Measurements from ENCODE around the gene LOC128125822.
"Not testable (repeated sequence)": the region's sequence is repeated elsewhere in the genome, so short reads cannot be mapped to it uniquely, and the experiment has no call there.

Gene LOC128125822

DNA sequence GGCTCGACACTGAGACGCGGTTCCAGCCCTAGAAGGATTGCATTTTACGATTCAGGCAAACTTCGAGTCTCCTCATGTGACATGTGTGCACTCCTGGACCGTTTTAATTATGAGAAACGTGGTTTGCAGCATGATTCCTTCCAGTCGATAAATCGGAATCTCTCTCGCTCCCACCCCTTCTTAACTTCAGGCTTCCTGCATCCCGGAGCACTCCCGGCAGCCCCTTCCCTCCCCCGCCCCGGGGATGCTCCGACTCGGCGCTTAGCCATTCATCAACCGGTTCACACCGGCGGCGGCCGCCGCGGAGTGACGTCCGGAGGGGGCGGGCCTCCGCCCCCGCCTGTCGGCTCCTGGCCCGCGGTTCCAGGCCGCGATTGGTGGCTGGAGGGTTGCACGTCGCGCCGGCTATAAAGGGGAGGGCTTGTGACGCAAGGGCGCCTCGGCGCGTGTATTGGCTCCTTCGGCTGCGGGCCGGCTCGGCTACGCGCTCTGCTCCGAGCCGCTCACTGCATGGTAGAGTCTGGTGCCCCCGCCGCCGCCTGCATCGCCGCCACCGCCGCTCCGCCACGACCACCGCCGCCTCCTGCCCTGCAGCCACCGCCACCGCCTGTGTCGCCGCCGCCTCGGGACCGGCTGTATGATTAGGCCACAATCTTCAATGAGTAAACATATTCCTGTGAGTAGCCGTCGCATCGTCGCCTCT is at the start of gene LOC128125822, which contains the start of gene PTP4A1:
TSS of gene LOC128125822 (plus strand) at position 437 of the 703 bp plus-strand sequence.
TSS of gene PTP4A1 (plus strand) at position 437 of the 703 bp plus-strand sequence. CDS start 4,401 bp downstream, outside the sequence.
- peak; percentile 92 for DNase-seq

DNA sequence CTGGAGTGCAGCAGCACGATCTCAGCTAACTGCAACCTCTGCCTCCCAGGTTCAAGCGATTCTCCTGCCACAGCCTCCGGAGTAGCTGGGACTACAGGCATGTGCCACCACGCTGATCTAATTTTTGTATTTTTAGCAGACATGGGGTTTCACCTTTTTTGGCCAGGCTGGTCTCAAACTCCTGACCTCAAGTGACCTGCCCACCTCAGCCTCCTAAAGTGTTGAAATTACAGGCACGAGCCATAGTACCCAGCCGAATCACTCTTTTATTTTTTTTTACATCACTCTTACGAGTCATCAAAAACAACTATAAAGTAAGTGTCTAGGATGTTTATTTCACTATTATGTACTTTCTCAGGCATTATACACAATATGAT is 49.4 kb upstream of the LOC128125822 start:
- DNase-seq = not testable (repeated sequence)

DNA sequence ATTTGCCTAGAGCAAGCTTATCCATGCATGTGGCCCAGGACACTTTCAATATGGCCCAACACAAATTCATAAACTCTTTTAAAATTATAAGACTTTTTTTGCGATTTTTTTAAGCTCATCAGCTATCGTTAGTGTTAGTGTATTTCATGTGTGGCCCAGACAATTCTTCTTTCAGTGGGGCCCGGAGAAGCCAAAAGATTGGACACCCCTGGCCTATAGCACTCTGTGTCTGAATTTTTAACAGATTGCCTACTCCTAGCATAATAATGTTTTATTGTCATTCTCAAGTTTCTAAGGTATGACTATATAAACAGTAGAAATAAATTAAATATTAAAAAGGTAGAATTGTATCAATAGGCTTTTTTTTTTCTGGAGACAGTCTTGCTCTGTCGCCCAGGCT is 48.6 kb upstream of the LOC128125822 start:
- DNase-seq = no peak

DNA sequence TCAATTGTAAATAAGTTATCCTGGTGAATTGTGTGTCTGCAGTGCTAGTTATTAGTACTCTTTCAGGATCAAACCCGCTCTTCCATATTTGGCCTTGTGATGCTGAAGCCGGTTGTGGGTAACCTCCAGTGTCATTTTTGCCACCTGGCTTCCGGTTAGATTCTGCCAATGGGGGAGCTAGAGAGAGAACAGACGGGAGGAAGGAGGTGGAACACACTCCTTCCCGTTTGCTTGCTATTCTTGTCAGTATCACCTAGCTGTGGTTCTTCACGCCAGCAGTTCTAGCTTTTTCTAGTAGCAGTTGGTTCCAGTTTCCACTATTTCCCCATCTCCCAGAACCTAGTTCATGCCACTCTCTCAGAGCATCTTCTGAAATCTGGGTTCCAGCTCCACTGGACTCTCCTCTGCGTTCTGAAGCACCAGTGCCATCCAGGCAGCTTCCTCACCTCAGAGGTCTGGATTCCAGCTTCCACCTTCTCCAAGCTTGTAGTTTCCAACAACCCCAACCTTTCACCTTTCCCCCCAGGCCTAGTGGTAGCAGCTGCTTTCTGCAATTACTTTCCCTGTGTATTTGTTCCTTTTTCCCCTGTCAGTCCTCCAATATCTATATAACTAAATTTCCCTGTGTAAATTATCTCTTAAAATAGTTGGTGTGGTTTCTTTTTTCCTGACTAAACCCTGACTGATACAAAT is 46.9 kb upstream of the LOC128125822 start:
- no peak for DNase-seq

DNA sequence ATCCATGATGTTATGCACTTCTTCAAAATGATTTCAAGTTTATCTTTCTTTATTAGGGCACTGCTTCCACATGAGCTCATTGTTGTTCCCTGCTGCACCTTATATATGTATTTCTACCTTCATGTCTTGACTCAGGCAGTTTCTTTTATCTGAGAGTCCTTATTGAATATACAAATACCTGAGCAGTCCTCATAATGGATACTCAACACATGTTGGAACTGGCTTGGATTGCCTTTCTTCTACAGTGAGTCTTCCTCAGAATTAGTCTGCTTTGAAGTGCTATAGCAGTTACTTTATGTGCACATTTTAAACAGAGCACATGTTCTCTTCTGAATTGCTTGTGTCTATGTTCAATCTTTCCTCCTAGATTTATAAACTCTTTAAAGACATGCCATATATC is 45.3 kb upstream of the LOC128125822 start:
- no peak for DNase-seq

DNA sequence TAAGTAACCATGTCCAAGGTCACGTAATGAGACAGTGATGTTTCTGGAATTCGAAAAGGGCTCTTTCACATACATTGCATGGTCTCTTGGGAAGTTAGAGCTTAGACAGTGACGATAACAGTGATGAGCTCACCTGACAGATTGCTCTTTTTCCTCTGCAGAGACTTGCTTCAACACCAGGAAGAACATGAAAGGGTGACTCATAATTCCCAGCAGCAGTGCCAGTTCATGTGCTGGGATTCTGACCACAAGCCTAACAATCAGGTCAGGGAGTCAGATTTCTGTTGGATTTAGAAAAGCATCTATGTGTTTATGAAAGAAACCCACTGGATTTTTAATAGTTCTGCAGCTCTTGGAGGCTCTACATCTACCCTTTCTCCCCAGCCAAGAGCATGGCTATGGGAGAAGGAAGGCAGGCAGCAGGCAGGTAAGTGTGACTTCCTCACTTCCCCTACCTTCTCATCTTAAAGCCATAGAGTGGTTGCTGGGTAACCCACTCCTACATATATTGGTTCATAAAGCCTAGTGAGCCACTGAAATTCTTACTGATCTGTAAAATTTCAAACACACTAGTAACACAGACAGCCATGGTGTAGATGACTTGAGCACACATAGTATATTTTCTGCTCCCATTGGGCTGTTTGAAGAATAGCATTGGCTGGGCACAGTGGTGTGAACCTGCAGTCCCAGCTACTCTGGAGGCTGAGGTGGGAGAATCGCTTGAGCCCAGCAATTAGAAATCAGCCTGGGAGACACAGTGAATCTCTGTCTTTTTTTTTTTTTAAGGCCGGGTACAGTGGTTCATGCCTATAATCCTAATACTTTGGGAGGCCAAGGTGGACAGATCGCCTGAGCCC is 44.4 kb upstream of the LOC128125822 start:
- no peak for DNase-seq

DNA sequence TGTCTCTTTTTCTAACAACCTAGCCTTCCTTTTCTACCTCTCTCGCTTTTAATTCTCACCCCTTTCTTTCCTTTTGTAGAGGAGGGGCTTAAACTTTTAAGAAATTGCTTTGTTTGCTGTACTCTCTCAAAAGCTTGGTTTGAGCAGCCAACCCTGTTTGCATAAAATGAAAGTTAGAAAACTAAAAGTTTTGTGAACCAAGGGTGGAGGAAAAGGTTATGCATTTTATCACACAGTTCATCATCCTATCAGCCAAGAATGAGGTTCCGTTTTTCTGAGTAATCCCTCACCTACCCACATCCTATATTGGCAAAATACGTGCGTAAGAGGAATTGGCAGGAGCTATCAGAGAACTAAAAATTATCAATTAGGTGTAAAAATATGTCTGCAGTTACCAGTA is 42.8 kb upstream of the LOC128125822 start:
- no peak for DNase-seq

DNA sequence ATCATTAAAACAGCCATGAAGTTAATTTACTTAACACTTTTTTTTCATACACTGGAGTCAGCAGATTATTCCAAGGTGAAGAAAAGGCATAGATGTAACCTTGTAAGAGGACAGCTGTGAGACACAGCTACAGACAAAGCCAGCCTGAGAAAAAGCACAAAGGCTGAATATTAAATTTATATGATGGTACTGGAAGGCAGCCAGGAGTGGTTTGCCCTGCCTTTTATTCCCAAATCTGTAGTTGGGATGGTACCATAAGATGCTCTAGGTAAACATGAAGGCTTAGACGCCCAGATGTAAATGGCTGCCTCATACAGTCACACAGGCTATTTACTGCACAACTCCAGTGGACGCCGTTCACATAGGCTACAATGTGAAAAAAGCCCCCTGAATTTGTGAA is 42.1 kb upstream of the LOC128125822 start:
- no peak for DNase-seq

- no peak for DNase-seq
Measured at GRCh38 chr6:63530991-63531390, 41.3 kb upstream of the LOC128125822 start.

- DNase-seq = no peak
Measured at GRCh38 chr6:63533026-63533425, 39.3 kb upstream of the LOC128125822 start.

DNA sequence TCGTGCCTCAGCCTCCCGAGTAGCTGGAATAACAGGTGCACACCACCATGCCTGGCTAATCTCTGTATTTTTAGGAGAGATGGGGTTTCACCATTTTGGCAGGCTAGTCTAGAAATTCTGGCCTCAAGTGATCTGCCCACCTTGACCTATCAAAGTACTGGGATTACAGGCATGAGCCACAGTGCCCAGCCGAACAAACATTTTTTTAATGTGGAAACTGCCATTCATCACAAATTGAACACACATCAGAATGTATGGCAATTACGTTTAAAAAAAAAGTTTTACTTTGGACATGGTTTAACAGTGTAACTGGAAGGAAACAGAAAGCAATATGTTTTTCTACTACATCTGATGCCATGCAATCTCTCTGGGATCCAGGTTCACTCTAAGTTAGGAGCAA is 38.3 kb upstream of the LOC128125822 start:
- DNase-seq = no peak

GRCh38 chr6:63537201-63537958 is 34.9 kb upstream of the LOC128125822 start:
- DNase-seq = no peak

DNA sequence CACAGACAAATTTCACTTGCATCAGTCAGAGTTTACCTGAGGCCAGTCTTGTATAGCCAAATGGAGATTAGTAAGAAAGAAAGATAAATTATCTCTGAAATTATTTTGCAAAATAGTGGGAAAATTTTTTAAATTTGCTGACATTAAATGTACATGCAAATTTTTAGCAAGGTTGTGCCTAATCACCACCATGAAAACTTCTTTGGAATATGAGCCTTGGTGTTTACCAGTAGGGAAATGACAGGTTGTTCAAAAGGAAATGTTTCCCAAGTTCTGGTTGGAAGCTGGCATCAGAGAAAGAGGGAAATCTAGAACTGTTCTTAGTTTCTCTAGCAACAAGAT is 34.4 kb upstream of the LOC128125822 start:
- DNase-seq = no peak

DNA sequence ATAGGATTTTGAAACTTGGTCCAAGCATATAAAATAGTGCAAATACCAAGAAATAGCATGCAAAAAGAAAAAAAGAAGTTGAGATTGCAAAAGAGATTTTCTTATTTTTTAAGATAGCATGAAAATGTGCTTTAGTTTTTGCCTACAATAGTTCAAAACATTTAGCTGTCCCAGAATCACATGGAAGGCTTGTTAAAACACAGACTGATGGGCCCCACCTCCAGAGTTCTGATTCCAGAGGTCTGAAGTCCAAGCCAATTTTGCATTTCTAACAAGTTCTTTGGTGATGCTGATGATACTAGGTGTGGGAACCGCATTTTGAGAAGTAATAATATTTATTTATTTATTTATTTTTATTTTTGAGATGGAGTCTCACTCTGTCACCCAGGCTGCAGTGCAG is 33.7 kb upstream of the LOC128125822 start:
- no peak for DNase-seq

GRCh38 chr6:63543001-63543400 is 29.3 kb upstream of the LOC128125822 start:
- DNase-seq = no peak

GRCh38 chr6:63543982-63544381 is 28.3 kb upstream of the LOC128125822 start:
- DNase-seq = no peak

DNA sequence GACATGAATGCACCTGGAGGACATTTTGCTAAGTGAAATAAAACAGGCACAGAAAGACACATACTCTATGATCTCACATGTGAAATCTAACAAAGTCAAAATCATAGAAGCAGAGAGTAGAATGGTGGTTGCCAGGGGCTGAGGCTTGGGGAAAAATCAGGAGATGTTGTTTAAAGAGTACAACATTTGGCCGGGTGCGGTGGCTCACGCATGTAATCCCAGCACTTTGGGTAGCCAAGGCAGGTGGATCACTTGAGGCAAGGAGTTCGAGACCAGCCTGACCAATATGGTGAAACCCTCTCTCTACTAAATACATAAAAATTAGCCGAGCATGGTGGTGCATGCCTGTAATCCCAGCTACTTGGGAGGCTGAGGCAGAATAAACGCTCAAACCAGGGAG is 26.0 kb upstream of the LOC128125822 start:
- DNase-seq = no peak

- DNase-seq = no peak
Measured at GRCh38 chr6:63546697-63547096, 25.6 kb upstream of the LOC128125822 start.

DNA sequence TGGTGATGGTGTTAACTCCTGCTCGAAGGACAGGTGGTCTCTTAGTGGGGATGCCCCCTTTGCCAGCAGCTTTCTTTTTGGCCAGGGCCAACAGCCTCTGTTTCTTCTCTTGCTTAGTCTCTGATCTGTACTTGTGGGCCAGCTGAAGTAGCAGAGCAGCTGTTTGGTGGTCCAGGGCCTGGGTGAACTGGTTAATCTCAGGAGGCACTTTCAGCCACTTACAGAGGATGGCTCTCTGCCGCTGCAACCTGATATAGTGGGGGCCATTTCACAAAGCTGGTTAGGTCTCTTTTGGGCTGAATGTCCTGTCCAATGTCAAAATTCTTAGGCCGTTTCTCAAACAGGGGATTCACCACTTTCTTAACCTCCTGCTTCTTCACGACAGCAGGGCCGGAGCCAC is 23.2 kb upstream of the LOC128125822 start:
- DNase-seq = no peak

GRCh38 chr6:63553208-63553607 is 19.1 kb upstream of the LOC128125822 start:
- DNase-seq = no peak

GRCh38 chr6:63553900-63554299 is 18.4 kb upstream of the LOC128125822 start:
- DNase-seq = no peak

DNA sequence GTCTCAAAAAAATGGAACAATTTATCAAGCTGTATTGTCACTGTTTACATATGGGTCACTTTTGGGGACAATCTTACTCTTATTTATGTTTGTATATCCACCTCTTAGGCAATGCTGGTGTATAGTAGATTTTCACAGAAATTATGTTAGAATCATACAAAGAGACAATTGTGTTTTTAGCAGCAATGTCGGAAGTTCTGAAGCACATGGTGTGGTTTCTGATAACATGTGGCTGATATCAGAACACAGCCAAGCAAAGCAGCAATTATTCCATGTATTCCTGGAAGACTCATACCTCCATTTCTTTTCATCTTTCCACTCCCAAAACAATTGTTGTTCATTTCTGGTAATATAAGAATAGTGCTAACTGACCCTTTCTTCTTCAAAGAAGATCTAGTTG is 17.5 kb upstream of the LOC128125822 start:
- DNase-seq = no peak

DNA sequence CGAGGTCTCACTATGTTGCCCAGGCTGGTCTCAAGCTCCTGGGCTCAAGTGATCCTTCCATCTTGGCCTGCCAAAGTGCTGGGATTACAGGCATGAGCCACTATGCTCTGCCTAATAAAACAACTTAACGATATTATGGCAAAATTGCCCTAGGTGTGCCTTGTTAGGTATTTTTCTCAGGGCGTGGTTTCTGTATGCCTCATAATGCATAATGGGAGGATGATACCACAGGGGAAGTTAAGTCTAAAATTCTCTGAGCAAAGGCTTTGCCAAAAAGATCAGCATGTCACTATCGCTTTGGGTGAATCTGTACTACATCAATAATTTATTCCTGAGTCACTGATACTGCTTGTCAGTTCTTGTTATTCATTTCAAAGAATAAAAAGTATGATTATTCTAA is 15.9 kb upstream of the LOC128125822 start:
- no peak for DNase-seq

All from NCI-H446 treated with DMSO at 0.1 percent for 48 hours (cell line).